GM12878 (cell line): Measurements from ENCODE around the gene EFNA3. TPM values are rescaled to one million over a fixed set of nuclear protein-coding genes. Genes with fewer than 3 reads are reported as not detected.

Experiments
- ATAC-seq: fragments of 200-7000 bp; cut with Tn5 transposase; 3 replicates; pipeline ENCODE4 v1.9.1; 2020; ENCODE audit warnings: mild to moderate bottlenecking, moderate library complexity
- BruUV-seq: library from RNA; stranded (reverse); fragments of 400-500 nt; replicated peaks from 2 replicates; lab custom pipeline; 2021; lab: Mats Ljungman, UMichigan
- CTCF ChIA-PET: fragments of 300-600 bp; sonication (Branson Sonifier 250); formaldehyde crosslinking; extraction: SDS; loops from one replicate; lab custom pipeline; 2021; ENCODE audit warnings: inconsistent platforms; lab: Yijun Ruan, JAX
- POLR2A ChIA-PET: fragments of 350-600 bp; formaldehyde crosslinking; extraction: SDS; loops from one replicate; lab custom pipeline; 2021; ENCODE audit warnings: inconsistent platforms; lab: Charles Lee
- RAD21 ChIA-PET: fragments of 300-600 bp; sonication (Branson Sonifier 250); formaldehyde crosslinking; loops from one replicate; lab custom pipeline; 2023; ENCODE audit warnings: antibody characterized with exemption; ENCODE audit not compliant: unreplicated experiment; lab: Charles Lee
- SMC1A ChIA-PET: fragments of 300-600 bp; sonication (Branson Sonifier 250); formaldehyde crosslinking; loops from one replicate; lab custom pipeline; 2023; ENCODE audit not compliant: unreplicated experiment, uncharacterized antibody; lab: Charles Lee
- DNase-seq: peaks from one replicate; pipeline ENCODE4 v3.0.0-alpha.2; 2011; ENCODE audit warnings: low read depth, low spot score
- FAIRE-seq: peaks from 3 replicates; lab custom pipeline; 2011; peaks lifted over from hg19 to GRCh38; lab: Jason Lieb, UNC
- H2AFZ ChIP-seq: 2 replicates; pipeline ENCODE4 v1.6.0; 2011; ENCODE audit warnings: low read depth, low read length, control low read depth; ENCODE audit not compliant: control insufficient read depth
- H3K27ac ChIP-seq: 2 replicates; pipeline ENCODE4 v1.5.1; 2011; ENCODE audit warnings: control low read depth; ENCODE audit not compliant: control insufficient read depth, insufficient read depth
- H3K27me3 ChIP-seq, 2 experiments: replicated peaks in 1 of 2; 2 replicates each; pipeline versions ENCODE4 v1.6.0 to v1.6.1; 2011; ENCODE audit warnings: low read length in 1 of 2; ENCODE audit not compliant: control insufficient read depth in 2 of 2, insufficient read depth in 2 of 2
- H3K36me3 ChIP-seq, 2 experiments: 2 replicates each; pipeline ENCODE4 v1.5.1; 2011; ENCODE audit warnings: low read length in 1 of 2; ENCODE audit not compliant: control insufficient read depth in 2 of 2, insufficient read depth in 2 of 2
- H3K4me1 ChIP-seq: 2 replicates; pipeline ENCODE4 v1.6.1; 2011; ENCODE audit warnings: mild to moderate bottlenecking, low read length, moderate library complexity, mixed read lengths; ENCODE audit not compliant: control insufficient read depth, insufficient read depth
- H3K4me2 ChIP-seq: 2 replicates; pipeline ENCODE4 v1.6.0; 2011; ENCODE audit warnings: control low read depth; ENCODE audit not compliant: control insufficient read depth, insufficient read depth
- H3K4me3 ChIP-seq: fragments of 200-600 bp; sonication (generic); 2 replicates; pipeline ENCODE4 v1.5.1; 2016
- H3K79me2 ChIP-seq: 2 replicates; pipeline ENCODE4 v1.6.0; 2011; ENCODE audit warnings: low read length; ENCODE audit not compliant: control insufficient read depth, insufficient read depth
- H3K9ac ChIP-seq: 2 replicates; pipeline ENCODE4 v1.8.0; 2011; ENCODE audit warnings: low read length, control low read depth, mixed read lengths; ENCODE audit not compliant: control insufficient read depth, insufficient read depth
- H3K9me3 ChIP-seq: replicated peaks from 3 replicates; pipeline ENCODE4 v1.5.1; 2011; ENCODE audit warnings: mild to moderate bottlenecking, low read length; ENCODE audit not compliant: control insufficient read depth, insufficient read depth
- H4K20me1 ChIP-seq: 2 replicates; pipeline ENCODE4 v1.6.0; 2011; ENCODE audit not compliant: control insufficient read depth, insufficient read depth
- BHLHE40 ChIP-seq, 2 experiments: fragments of 450-650 bp in 1 of 2; IDR thresholded peaks; 2 replicates each; pipeline ENCODE4 v1.6.1; 2011 to 2017; ENCODE audit warnings: low read depth in 2 of 2, borderline replicate concordance in 1 of 2, improper control_type of control experiment in 1 of 2, low read length in 1 of 2, mild to moderate bottlenecking in 1 of 2
- CBX3 ChIP-seq: fragments of 200-600 bp; sonication (generic); IDR thresholded peaks from 2 replicates; pipeline ENCODE4 v1.6.1; 2016; ENCODE audit warnings: low read depth, borderline replicate concordance
- CEBPB ChIP-seq, 2 experiments: fragments of 150-350 bp in 1 of 2; IDR thresholded peaks; 2 replicates each; pipeline ENCODE4 v1.6.1; 2012 to 2014; ENCODE audit warnings: low read depth in 2 of 2, low read length in 2 of 2, borderline replicate concordance in 1 of 2, inconsistent platforms in 1 of 2
- HDAC6 ChIP-seq: fragments of 200-600 bp; sonication (generic); IDR thresholded peaks from one replicate; pipeline ENCODE4 v1.8.0; 2017; ENCODE audit warnings: antibody characterized with exemption; ENCODE audit not compliant: unreplicated experiment
- KAT2A ChIP-seq: conservative IDR thresholded peaks from 2 replicates; pipeline ENCODE4 v1.6.1; 2011; ENCODE audit warnings: low read depth, low read length; ENCODE audit not compliant: control insufficient read depth
- LARP7 ChIP-seq: fragments of 450-650 bp; IDR thresholded peaks from 2 replicates; pipeline ENCODE4 v1.6.1; 2017; ENCODE audit warnings: mild to moderate bottlenecking
- POU2F2 ChIP-seq: IDR thresholded peaks from 3 replicates; pipeline ENCODE4 v1.6.1; 2011; ENCODE audit warnings: low read depth, mild to moderate bottlenecking, low read length, borderline replicate concordance
- ZNF24 ChIP-seq: fragments of 450-650 bp; IDR thresholded peaks from 2 replicates; pipeline ENCODE4 v1.6.1; 2017; ENCODE audit warnings: antibody characterized with exemption, mild to moderate bottlenecking
- WGBS: methylation state at CpG from one replicate; pipeline ENCODE4 v1.1.6; 2016; ENCODE audit warnings: low lambda C conversion rate; ENCODE audit not compliant: insufficient replicate concordance, insufficient coverage; ENCODE audit errors: missing lambda C conversion rate; 5-methylcytosine and 5-hydroxymethylcytosine counted together
- in situ Hi-C: fragments of 300-500 bp; cut with MboI; formaldehyde crosslinking; loops from 9 replicates; pipeline ENCODE4 v1.14.3; 2018; ENCODE audit warnings: mixed read lengths
- intact Hi-C: fragments of 100-400 bp; cut with micrococcal nuclease; formaldehyde crosslinking; loops from one replicate; pipeline ENCODE4 v1.14.2; 2022; ENCODE audit not compliant: unreplicated experiment
- polyA plus RNA-seq, 11 experiments: library from polyadenylated mRNA; depleted of rRNA in 4 of 11; unstranded in 6 of 11; stranded (reverse) in 5 of 11; fragments of >200 nt; fragmentation: Nextera tagmentation in 4 of 11; fragmentation: Illumina TruSeq in 1 of 11; extraction: Ambion mirVana in 4 of 11; extraction: Trizol in 1 of 11; gene quantifications; 1 replicate in 1 of 11; 2 replicates in 10 of 11; pipeline versions ENCODE4 v1.2.1 to v1.2.3, GENCODE V29; 2011 to 2016; ENCODE audit warnings: inconsistent platforms in 2 of 11, missing spikeins in 2 of 11, low read depth in 1 of 11
- total RNA-seq, 4 experiments: library from RNA; depleted of rRNA in 3 of 4; stranded (reverse); fragments of >200 nt in 3 of 4; fragmentation: Illumina TruSeq in 1 of 4; extraction: Trizol in 1 of 4; gene quantifications; 2 replicates each; pipeline versions ENCODE4 v1.2.1 to v1.2.3, GENCODE V29; 2013 to 2021
- TF ChIP-seq, protein P1 (sequence below): IDR thresholded peaks from 2 replicates; pipeline ENCODE4 v1.6.1; 2012; ENCODE audit warnings: low read length, inconsistent platforms

The EFNA3 gene
- total and polyA plus RNA-seq, 10 of the 15 experiments (the other 5 are each of a cell fraction or from before 2014, with no cell fraction given) = 0.08 to 5.4 (median 1.1) TPM

DNA sequence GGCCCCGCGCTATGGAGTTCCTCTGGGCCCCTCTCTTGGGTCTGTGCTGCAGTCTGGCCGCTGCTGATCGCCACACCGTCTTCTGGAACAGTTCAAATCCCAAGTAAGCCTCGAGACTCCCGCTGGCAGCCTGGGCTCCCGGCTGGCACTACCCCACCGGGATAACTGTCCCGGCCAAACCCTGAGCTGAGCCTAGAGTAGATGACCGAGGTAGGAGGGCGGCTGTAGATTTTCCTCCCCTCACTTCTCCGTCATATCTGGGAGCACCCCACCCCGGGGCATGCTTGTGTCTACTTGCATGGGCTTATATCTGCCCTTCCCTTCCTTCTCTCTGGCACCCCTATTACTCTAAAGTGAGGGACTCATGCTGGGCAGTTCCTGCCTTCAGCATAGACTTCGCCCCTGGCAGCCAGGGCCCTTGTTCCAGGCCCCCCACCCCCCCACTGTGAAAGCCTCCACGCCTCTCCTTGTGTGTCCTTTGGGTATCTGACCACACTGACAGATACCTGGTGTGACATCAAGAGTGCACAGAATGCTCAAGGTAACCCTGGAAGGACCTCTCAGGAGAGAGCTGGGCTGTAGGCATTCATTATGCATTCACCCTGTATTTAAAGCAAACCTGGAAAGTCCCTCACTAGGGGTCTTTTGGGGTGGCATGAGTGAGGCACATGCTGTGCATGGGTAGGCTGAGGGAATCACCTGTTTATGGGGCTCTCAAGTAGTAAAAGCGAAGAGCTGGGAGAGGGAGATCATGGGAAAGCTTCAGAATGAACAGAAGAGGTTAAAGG, 49.5 kb downstream of the EFNA3 start:
- peak overlapping the region; percentile 34; the same call in 1 of the 2 replicates for H3K4me3 ChIP-seq
- ChIA-PET CTCF (interaction anchor here (0.6 to 1.2 kb wide), 7 partner anchors 9 to 123 kb away, joined by 3 to 4 read pairs (median 3); partner anchors contain the start of gene KRTCAP2), RAD21 (interaction anchor here (0.9 to 1.1 kb wide), 3 partner anchors 41 to 45 kb away, joined by 3 to 5 read pairs (median 4); partner anchors contain the start of gene KRTCAP2), SMC1A (no interaction called here), POLR2A (interaction anchor here (0.7 kb wide), 1 partner anchor 79 kb away, joined by 4 read pairs; no protein-coding TSS in a partner anchor)
- ATAC-seq (peak; percentile 8), FAIRE-seq (no peak), DNase-seq (no peak)
- H3K4me2 ChIP-seq = peak overlapping the region; percentile 75
- no peaks in the 10 kb centered on the region for H3K9me3 ChIP-seq
- no TSS peak for BruUV-seq
- no peak overlapping the region for H3K27ac ChIP-seq
- intact Hi-C loops (no loop called here), in situ Hi-C loops (no loop called here)
- no peaks in the 10 kb centered on the region for H3K36me3 ChIP-seq
- no peaks in the 10 kb centered on the region for H4K20me1 ChIP-seq
- peak overlapping the region; percentile 38; the same call in 1 of the 2 replicates for H3K9ac ChIP-seq
- no peak overlapping the region for H2AFZ ChIP-seq
- peak; percentile 17; the same call in 1 of the 2 replicates for TF ChIP-seq LARP7
- no peak for TF ChIP-seq CBX3
- no peak for TF ChIP-seq POU2F2
- TF ChIP-seq HDAC6 = no peak
- TF ChIP-seq BHLHE40 (IDR thresholded peaks at IDR 0.05; ENCODE audit: borderline replicate concordance in 1 of 2, low read depth in 2 of 2, low read length in 1 of 2) = peak in 1 of 2 experiments; percentile 15; a peak in 1 of 4 replicates
- no peak for TF ChIP-seq CEBPB (IDR thresholded peaks at IDR 0.05; ENCODE audit: borderline replicate concordance in 1 of 2, low read depth in 2 of 2, low read length in 2 of 2)
- TF ChIP-seq ZNF24 = no peak
- TF ChIP-seq, protein P1, sequence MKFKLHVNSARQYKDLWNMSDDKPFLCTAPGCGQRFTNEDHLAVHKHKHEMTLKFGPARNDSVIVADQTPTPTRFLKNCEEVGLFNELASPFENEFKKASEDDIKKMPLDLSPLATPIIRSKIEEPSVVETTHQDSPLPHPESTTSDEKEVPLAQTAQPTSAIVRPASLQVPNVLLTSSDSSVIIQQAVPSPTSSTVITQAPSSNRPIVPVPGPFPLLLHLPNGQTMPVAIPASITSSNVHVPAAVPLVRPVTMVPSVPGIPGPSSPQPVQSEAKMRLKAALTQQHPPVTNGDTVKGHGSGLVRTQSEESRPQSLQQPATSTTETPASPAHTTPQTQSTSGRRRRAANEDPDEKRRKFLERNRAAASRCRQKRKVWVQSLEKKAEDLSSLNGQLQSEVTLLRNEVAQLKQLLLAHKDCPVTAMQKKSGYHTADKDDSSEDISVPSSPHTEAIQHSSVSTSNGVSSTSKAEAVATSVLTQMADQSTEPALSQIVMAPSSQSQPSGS = no peak
- TF ChIP-seq KAT2A = no peak
- peaks cover 14 to 24% of the 10 kb centered on the region in 2 experiments for H3K27me3 ChIP-seq
- peaks cover 14% of the 10 kb centered on the region for H3K4me1 ChIP-seq
- no peaks in the 10 kb centered on the region for H3K79me2 ChIP-seq
- 10% methylated on average over 15 of the region's 17 CpGs for WGBS
